ENCODE results near the gene VSIG2.

Gene VSIG2

GRCh38 chr11:124718801-124719200 lies 33.3 kb downstream of the VSIG2 start:
- DNase-seq = no peak

GRCh38 chr11:124717786-124718651 lies 34.0 kb downstream of the VSIG2 start:
- DNase-seq = peak in 3 of 5 donors; percentile 10 to 22 (median 18)

GRCh38 chr11:124717421-124717785 lies 34.7 kb downstream of the VSIG2 start:
- no peak for DNase-seq

- no peak for DNase-seq
Measured at GRCh38 chr11:124716591-124716990, 35.5 kb downstream of the VSIG2 start.

GRCh38 chr11:124712392-124712791 lies 39.7 kb downstream of the VSIG2 start:
- DNase-seq = no peak

GRCh38 chr11:124707829-124708228 lies 44.2 kb downstream of the VSIG2 start:
- DNase-seq = no peak

GRCh38 chr11:124700028-124700427 lies 52.0 kb downstream of the VSIG2 start:
- no peak for DNase-seq

- DNase-seq = no peak
Measured at GRCh38 chr11:124699547-124699946, 52.5 kb downstream of the VSIG2 start.
